WTC11 (cell line): ENCODE measurements around the gene CHD9NB. TPM values are rescaled to one million over a fixed set of nuclear protein-coding genes. Genes with fewer than 3 reads are reported as not detected.

Experiments
- ATAC-seq: fragments of 200-7000 bp; cut with Tn5 transposase; 2 replicates; pipeline ENCODE4 v1.10.0; 2021; ENCODE audit warnings: mild to moderate bottlenecking, moderate library complexity
- CTCF ChIA-PET: fragments of 300-600 bp; sonication (Branson Sonifier 250); formaldehyde crosslinking; loops from one replicate; lab custom pipeline; 2021; ENCODE audit warnings: antibody characterized with exemption; lab: Charles Lee
- POLR2A ChIA-PET: fragments of 350-600 bp; sonication (Branson Sonifier 250); formaldehyde crosslinking; loops from one replicate; lab custom pipeline; 2021; ENCODE audit warnings: antibody characterized with exemption; lab: Charles Lee
- DNase-seq: peaks from one replicate; pipeline ENCODE4 v3.0.0; 2021; ENCODE audit warnings: low spot score
- H3K27ac Mint-ChIP-seq: 2 replicates; pipeline ENCODE4 v1.8.0; 2021; ENCODE audit warnings: mixed read lengths
- H3K27me3 Mint-ChIP-seq: 2 replicates; pipeline ENCODE4 v1.8.0; 2021; ENCODE audit warnings: low read depth, mild to moderate bottlenecking, moderate library complexity, mixed read lengths
- H3K36me3 Mint-ChIP-seq: 2 replicates; pipeline ENCODE4 v1.8.0; 2021; ENCODE audit warnings: mixed read lengths
- H3K4me1 Mint-ChIP-seq: 2 replicates; pipeline ENCODE4 v1.8.0; 2022; ENCODE audit warnings: mixed read lengths
- H3K4me3 Mint-ChIP-seq: 2 replicates; pipeline ENCODE4 v1.8.0; 2021; ENCODE audit warnings: mild to moderate bottlenecking, moderate library complexity, mixed read lengths
- H3K9me3 Mint-ChIP-seq: 2 replicates; pipeline ENCODE4 v1.8.0; 2021; ENCODE audit warnings: mixed read lengths
- AFF4 ChIP-seq: sonication (generic); formaldehyde crosslinking; IDR thresholded peaks from 2 replicates; pipeline ENCODE4 v1.8.1; 2023; ENCODE audit warnings: mild to moderate bottlenecking, missing genetic modification reagents, borderline replicate concordance
- AR ChIP-seq: fragments of 250-450 bp; sonication (Bioruptor Pico); IDR thresholded peaks from 2 replicates; pipeline ENCODE4 v1.9.0; 2021; ENCODE audit warnings: mild to moderate bottlenecking
- ARID4B ChIP-seq: sonication (generic); formaldehyde crosslinking; IDR thresholded peaks from 2 replicates; pipeline ENCODE4 v1.8.0; 2023; ENCODE audit warnings: missing genetic modification reagents, mild to moderate bottlenecking, borderline replicate concordance
- CTCF ChIP-seq: fragments of 200-600 bp; IDR thresholded peaks from 2 replicates; pipeline ENCODE4 v1.8.0; 2022; ENCODE audit warnings: antibody characterized with exemption
- HMGA2 ChIP-seq: fragments of 250-450 bp; sonication (Bioruptor Pico); IDR thresholded peaks from 2 replicates; pipeline ENCODE4 v1.4.0; 2021; ENCODE audit warnings: mild to moderate bottlenecking, moderate library complexity
- KAT7 ChIP-seq: sonication (generic); formaldehyde crosslinking; IDR thresholded peaks from 2 replicates; pipeline ENCODE4 v1.8.1; 2023; ENCODE audit warnings: missing genetic modification reagents, mild to moderate bottlenecking, borderline replicate concordance
- NFYB ChIP-seq: sonication (generic); formaldehyde crosslinking; conservative IDR thresholded peaks from 2 replicates; pipeline ENCODE4 v1.8.0; 2022; ENCODE audit warnings: low read depth, missing genetic modification reagents
- NR1H2 ChIP-seq: sonication (generic); formaldehyde crosslinking; IDR thresholded peaks from 2 replicates; pipeline ENCODE4 v1.9.0; 2021; ENCODE audit warnings: mild to moderate bottlenecking, moderate library complexity, missing genetic modification reagents
- NR2C2 ChIP-seq: sonication (generic); formaldehyde crosslinking; IDR thresholded peaks from 2 replicates; pipeline ENCODE4 v1.8.0; 2022; ENCODE audit warnings: mild to moderate bottlenecking, missing genetic modification reagents
- SOX15 ChIP-seq: fragments of 250-450 bp; sonication (Bioruptor Pico); IDR thresholded peaks from 2 replicates; pipeline ENCODE4 v1.9.0; 2021; ENCODE audit warnings: mild to moderate bottlenecking
- TP53 ChIP-seq: sonication (generic); formaldehyde crosslinking; IDR thresholded peaks from 2 replicates; pipeline ENCODE4 v1.8.1; 2023; ENCODE audit warnings: mild to moderate bottlenecking, missing genetic modification reagents
- USF2 ChIP-seq: sonication (generic); formaldehyde crosslinking; IDR thresholded peaks from 2 replicates; pipeline ENCODE4 v1.8.1; 2023; ENCODE audit warnings: mild to moderate bottlenecking, missing genetic modification reagents, moderate library complexity
- ZNF232 ChIP-seq: sonication (generic); formaldehyde crosslinking; IDR thresholded peaks from 2 replicates; pipeline ENCODE4 v1.8.0; 2022; ENCODE audit warnings: mild to moderate bottlenecking, missing genetic modification reagents
- ZNF425 ChIP-seq: fragments of 250-450 bp; sonication (Bioruptor Pico); conservative IDR thresholded peaks from 2 replicates; pipeline ENCODE4 v1.9.0; 2021; ENCODE audit warnings: mild to moderate bottlenecking
- ZNF512 ChIP-seq: sonication (generic); formaldehyde crosslinking; IDR thresholded peaks from 2 replicates; pipeline ENCODE4 v1.8.1; 2022; ENCODE audit warnings: missing genetic modification reagents, borderline replicate concordance
- total RNA-seq: library from RNA; stranded (reverse); gene quantifications from 3 replicates; pipeline ENCODE4 v1.2.3, GENCODE V29; 2021

Gene CHD9NB
- total RNA-seq, 1 experiment from 2014 or later = 3.5 TPM

- Mint-ChIP-seq H3K27ac (peak overlapping the region; percentile 90), H3K9me3 (no peaks in the 10 kb centered on the region), H3K4me3 (no peak overlapping the region)
- TF ChIP-seq ZNF232 (CRISPR knock-in tag) (no peak), NFYB (CRISPR knock-in tag) (no peak), USF2 (CRISPR knock-in tag) (no peak), NR2C2 (CRISPR knock-in tag) (no peak), TP53 (CRISPR knock-in tag) (no peak), ARID4B (CRISPR knock-in tag) (no peak), ZNF512 (CRISPR knock-in tag) (no peak), SOX15 (CRISPR knock-in tag) (no peak), AFF4 (CRISPR knock-in tag) (no peak), HMGA2 (no peak), NR1H2 (CRISPR knock-in tag) (no peak), KAT7 (CRISPR knock-in tag) (no peak), ZNF425 (no peak), CTCF (no peak), AR (CRISPR knock-in tag) (no peak)
- TF ChIP-seq, all 79 proteins: peak for 0
- Mint-ChIP-seq H3K4me1 (peaks cover 40% of the 10 kb centered on the region), H3K27me3 (peaks cover 2% of the 10 kb centered on the region; the same call in 1 of the 2 replicates), H3K36me3 (no peaks in the 10 kb centered on the region)
- ChIA-PET CTCF (no interaction called here), POLR2A (no interaction called here)
- no peak for ATAC-seq
- no peak for DNase-seq
These were observed 5.7 kb upstream of the CHD9NB start for GRCh38 chr16:53058441-53058840.
